SKM-1 (cell line): ENCODE data around the gene HSPA2.
"Not testable (repeated sequence)": the region's sequence is repeated elsewhere in the genome, so short reads cannot be mapped to it uniquely, and the experiment has no call there.

Experiments used
- DNase-seq: peaks from one replicate; lab custom pipeline; 2025; ENCODE audit not compliant: unreplicated experiment; lab: John Stamatoyannopoulos, UW

HSPA2 gene

DNA sequence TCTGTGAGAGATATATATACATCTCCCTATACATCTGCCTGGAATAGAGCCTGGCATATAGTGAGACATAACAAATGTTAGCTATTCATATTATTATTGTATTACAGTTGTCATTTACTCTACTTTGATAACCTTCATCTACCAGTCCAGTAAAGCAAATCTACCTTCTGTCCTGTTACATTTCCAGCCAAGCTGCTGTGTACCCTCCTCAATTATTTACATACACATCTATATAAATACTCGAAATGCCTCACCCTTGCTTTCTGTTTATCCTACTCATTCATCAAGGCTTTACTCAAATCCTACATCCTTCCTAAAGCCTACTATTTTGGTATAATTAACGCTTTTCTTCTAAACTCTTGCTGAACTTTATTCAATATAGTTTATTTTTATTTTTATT is 27.3 kb upstream of the HSPA2 start:
- no peak for DNase-seq

- DNase-seq: no peak
Observed at GRCh38 chr14:64515053-64515452, 25.5 kb upstream of the HSPA2 start.

DNA sequence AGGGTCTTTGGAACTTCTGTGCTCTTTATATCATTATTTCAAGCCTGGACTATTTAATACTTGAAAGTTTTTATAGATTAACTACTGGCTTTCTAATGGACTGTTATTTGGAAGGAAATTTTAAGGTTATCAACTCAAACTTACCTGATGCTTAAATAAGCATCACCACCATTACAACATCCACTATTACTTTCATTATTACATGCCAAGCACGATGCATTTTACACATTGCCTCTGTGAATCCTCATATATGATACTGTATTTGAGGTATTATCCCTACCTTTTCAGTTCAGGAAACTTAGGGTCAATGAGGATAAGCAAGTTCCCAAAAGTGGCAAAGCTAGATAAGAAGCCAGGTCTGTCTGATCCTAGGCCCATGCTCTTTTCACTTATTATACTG is 23.6 kb upstream of the HSPA2 start:
- no peak for DNase-seq

GRCh38 chr14:64517667-64518066 is 22.9 kb upstream of the HSPA2 start:
- DNase-seq: not testable (repeated sequence)

GRCh38 chr14:64518229-64518628 is 22.3 kb upstream of the HSPA2 start:
- no peak for DNase-seq

GRCh38 chr14:64520699-64521098 is 19.8 kb upstream of the HSPA2 start:
- no peak for DNase-seq

DNA sequence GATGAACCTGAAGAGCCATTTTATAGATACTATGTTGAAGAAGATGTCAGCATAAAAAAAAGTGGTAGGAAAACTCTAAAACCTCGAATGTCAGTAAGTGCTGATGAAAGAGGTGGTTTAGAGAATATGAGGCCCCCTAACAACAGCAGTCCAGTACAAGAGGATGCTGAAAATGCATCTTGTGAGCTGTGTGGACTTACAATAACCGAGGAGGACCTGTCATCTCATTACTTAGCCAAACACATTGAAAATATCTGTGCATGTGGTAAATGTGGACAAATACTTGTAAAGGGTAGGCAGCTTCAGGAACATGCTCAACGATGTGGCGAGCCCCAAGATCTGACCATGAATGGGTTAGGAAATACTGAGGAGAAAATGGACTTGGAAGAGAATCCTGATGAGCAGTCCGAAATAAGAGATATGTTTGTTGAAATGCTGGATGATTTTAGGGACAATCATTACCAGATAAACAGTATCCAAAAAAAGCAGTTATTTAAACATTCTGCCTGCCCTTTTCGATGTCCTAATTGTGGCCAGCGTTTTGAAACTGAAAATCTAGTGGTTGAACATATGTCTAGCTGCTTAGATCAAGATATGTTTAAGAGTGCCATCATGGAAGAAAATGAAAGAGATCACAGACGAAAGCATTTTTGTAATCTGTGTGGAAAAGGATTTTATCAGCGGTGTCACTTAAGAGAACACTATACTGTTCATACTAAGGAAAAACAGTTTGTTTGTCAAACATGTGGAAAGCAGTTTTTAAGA is 17.8 kb upstream of the HSPA2 start:
- DNase-seq: no peak

DNA sequence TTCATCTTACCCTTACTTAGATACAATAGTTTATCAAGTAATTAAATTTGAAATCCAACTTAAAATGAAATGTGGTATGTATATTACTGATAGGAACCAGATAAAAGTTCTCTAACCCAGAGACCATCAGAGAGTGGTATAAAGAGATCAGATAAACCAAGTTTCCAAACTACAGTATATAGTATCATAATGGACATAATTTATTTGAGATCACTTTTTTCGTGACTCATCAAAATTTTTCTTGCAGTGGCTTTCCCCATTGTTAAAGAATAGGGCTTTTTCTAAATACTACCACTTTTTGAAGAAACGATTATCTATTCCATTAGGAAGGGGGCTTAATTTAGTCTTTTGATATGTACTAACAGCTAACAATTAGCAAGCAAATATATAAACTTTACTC is 15.2 kb upstream of the HSPA2 start:
- DNase-seq: no peak

- DNase-seq: no peak
Observed at GRCh38 chr14:64531567-64531966, 9.0 kb upstream of the HSPA2 start.

DNA sequence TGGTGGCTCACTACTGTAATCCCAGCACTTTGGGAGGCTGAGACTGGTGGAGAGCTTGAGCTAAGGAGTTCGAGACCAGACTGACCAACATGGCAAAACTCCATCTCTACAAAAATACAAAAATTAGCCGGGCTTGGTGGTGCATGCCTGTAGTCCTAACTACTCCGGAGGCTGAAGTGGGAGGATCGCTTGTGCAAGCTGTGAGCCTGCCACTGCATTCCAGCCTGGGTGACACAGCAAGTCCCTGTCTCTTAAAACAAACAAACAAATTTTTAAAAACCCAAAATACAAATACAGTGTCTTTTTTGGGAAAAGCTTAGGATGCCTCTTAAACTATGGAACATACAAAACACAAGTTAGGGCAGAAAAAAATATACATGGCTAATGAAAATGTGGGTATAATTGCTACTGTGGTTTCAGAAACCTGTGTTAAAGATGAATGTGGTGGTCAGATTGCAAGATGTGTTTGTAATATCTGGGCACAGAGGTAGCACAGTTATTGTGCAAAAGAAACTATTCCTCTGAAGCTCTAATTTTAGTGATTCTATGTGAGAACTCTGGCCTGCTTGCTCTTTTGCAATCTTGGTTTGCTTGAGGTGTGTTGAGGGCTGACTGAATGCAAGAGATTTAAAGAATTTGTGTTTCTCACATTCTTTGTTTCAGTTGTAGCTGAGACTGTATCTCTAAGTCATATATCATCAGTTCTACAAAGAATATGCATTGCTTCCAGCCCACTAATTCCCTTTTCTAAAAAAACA is 3.9 kb upstream of the HSPA2 start:
- DNase-seq: no peak

DNA sequence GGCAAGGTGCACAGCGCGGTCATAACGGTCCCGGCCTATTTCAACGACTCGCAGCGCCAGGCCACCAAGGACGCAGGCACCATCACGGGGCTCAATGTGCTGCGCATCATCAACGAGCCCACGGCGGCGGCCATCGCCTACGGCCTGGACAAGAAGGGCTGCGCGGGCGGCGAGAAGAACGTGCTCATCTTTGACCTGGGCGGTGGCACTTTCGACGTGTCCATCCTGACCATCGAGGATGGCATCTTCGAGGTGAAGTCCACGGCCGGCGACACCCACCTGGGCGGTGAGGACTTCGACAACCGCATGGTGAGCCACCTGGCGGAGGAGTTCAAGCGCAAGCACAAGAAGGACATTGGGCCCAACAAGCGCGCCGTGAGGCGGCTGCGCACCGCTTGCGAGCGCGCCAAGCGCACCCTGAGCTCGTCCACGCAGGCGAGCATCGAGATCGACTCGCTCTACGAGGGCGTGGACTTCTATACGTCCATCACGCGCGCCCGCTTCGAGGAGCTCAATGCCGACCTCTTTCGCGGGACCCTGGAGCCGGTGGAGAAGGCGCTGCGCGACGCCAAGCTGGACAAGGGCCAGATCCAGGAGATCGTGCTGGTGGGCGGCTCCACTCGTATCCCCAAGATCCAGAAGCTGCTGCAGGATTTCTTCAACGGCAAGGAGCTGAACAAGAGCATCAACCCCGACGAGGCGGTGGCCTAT is 875 bp downstream of the HSPA2 start:
- no peak for DNase-seq

- DNase-seq: no peak
Observed at GRCh38 chr14:64541972-64542835, 1.7 kb downstream of the HSPA2 start.

- DNase-seq: no peak
Observed at GRCh38 chr14:64542836-64543201, 2.3 kb downstream of the HSPA2 start.

DNA sequence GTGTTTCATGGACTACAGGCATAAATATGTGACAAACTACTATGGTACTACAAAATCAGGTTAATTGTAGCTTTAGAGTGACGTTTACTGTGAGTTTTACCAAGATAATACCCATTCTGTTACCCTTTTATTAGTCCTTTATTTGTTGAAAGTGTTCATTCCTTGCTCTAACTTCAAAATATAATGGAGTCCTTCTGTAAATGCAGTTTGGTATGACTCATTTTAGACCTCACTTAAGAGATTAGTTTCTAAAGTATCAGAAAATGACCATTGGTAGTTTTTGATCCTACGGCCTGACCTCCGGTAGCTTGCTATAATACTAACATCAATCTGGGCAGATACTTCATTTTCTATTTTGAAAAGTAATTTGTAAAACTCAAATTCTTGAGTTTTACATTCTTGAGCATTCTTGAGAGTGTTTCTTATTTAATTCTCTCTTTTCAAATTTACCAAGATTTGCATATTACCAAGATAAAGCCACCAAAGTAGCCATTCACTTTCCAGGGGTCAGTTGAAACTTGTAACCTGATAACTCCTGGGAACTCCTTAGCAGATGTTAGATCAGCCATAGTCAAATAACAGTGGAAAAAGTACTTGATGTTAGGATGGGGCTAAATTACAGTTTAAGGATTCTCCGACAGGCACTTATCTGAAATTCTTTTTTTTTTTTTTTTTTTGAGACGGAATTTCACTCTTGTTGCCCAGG is 4.2 kb downstream of the HSPA2 start:
- no peak for DNase-seq

- no peak for DNase-seq
Observed at GRCh38 chr14:64549016-64549415, 8.5 kb downstream of the HSPA2 start.

DNA sequence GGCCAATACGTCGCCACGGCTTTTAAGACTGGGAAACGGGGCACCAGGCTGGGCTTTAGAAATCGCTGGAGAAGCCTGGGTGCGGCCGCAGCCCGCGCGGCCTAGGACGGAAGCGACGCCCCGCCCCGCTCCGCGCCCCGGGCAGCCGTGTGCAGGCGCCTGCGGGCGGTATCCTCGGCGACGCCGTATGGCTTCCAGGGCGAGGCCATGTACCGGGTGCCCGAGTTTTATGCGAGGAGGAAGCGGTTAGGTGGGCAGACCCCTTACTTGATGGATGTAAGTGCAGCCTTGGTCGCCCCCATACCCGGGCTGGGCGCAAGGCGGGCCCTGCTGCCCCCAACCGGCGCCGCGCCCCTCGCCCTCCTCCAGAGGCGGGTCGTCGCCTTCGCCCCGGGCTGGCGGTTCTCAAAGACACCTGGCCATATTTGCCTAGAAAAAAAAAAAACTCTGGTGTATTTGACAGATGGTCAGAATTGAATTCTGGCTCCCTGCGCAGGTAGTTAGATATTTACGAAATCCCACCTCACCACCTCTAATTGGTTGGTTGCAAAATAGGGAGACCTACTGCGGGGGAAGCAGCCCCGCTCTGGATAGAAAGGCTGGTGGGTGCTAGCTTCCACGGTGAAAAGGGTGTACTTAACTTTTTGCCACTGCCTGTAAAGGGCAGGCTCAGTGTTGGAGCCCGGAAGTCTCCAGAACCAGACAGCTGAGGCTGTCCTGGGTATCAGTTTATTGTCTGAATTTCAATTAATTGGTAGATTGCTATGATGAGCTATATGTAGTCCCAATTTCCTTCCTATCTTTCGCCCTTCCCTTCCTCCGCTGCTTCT is 9.5 kb downstream of the HSPA2 start, which contains the start of gene PPP1R36:
TSS of gene PPP1R36 (plus strand) at position 171 of the 830 bp plus-strand sequence. CDS start at position 208, 37 bp downstream.
- no peak for DNase-seq

DNA sequence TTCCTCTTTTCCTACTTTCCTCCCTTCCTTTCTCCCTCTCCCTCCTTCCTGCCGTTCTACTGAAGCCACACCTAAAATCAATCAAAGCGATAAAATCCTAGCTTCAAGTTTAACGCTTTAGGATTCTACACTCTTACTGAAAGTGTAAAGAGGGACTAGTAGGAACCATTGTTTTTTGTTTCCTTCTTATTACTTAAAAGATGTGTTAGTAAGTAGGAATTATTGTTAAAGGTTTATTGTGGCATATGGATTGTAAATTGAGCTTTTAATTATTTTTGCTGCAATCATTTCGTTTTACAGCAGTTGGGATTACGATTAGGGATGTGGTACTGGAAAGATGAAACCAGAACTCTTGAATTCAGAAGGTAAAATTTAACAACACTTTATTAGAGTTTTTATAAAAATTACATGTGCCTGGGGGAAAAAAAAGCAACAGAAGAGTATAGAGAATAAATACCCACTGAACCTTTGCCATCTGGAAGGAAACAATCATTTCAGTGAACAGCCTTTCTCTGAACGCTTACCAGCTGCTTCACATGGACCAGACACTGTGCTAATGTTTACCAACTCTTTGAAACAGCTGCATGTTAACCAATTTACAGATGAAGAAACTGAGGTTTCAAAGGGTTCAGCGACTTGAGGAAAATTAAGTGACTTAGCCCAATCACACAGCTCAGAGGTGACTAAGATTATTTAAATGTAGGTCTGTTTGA is 10.2 kb downstream of the HSPA2 start:
- no peak for DNase-seq

DNA sequence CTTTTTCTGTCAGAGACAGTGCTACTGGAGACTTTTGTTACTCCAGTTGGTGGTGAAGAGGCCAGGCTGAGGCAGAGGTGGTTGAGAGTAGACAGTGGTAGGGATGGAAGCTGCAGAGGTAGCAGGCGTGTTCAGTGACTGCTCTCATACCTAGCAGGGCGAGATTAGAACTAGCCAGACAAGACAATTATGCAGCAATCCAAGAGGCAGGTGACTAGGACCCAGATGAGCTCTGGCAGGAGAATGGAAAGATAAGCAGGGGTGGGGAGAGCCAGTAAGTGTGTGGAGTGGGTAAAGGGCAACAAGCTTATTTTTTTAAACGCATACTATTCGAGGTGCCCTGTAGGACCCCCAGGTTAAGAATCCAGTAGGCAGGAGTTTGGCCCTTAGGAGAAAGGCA is 14.0 kb downstream of the HSPA2 start:
- no peak for DNase-seq

DNA sequence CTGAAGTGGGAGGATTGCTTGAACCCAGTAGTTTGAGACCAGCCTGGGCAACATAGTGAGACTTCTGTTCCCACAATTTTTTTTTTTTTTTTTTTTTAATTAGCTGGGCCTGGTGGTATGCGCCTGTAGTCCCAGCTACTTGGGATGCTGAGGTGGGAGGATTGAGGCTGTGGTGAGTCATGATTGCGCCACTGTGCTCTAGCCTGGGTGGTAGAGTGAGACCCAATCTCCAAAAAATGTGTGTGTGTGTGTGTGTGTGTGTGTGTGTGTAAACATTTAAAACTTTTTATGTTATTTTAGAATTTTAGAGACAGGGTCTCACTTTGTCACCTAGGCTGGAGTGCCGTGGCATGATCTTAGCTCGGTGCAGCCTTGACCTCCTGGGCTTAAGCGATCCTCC is 16.0 kb downstream of the HSPA2 start:
- DNase-seq: no peak
